ENCODE results near the gene HOXB2. TPM values are rescaled to one million over a fixed set of nuclear protein-coding genes. Genes with fewer than 3 reads are reported as not detected.

Gene HOXB2
- total and polyA plus RNA-seq, 2 of the 8 experiments (the other 6 are each of a cell fraction or from before 2014, with no cell fraction given), result not detected

DNA sequence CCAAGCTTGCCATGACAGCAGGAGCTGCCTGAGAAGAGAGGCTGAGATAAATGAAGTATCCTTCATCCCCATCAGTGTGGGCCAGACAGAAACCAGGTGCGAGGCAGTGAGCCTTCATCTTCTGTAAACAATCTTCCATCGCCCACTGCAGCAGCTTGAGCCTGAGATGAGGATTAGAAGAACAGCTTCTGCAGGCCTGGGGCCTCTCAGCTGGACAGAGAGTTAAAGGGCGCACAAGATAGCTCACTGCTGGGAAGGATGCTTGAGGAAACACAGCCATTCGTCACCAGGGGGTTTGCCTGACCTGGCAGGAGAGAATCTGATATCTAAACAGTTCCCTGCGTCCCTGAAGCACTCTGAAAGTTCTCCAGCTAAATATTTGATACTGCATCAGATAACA lies 41.2 kb downstream of the HOXB2 start:
- Histone ChIP-seq H2BK12ac (ENCODE audit: low read depth, low read length) (no peak overlapping the region; the same call in 1 of the 2 replicates), H3K27ac (ENCODE audit: low read depth, low read length) (no peak overlapping the region), H3K4me2 (ENCODE audit: insufficient read depth in 1 of 2, low read depth in 2 of 2, low read length in 2 of 2) (no peak overlapping the region), H4K20me1 (replicated peaks in 1 of 2; ENCODE audit: control insufficient read depth in 1 of 2, insufficient read depth in 2 of 2, low read length in 2 of 2) (no peaks in the 10 kb centered on the region), H3K23ac (ENCODE audit: insufficient read length) (no peak overlapping the region), H2BK15ac (ENCODE audit: low read length) (no peak overlapping the region), H3K4me3 (ENCODE audit: extremely low read depth in 1 of 4, insufficient read depth in 2 of 4, low read depth in 3 of 4, low read length in 4 of 4) (no peak overlapping the region), H2BK20ac (ENCODE audit: low read length) (no peak overlapping the region), H2AFZ (ENCODE audit: low read length) (no peak overlapping the region), H3K4me1 (replicated peaks in 1 of 4; ENCODE audit: control insufficient read depth in 3 of 4, insufficient read depth in 4 of 4, low read length in 3 of 4) (peaks cover 0 to 4% (median under 1%) of the 10 kb centered on the region in 4 experiments; a peak in 3 of 7 replicates), H4K8ac (ENCODE audit: extremely low read depth, insufficient read depth, low read length) (no peak overlapping the region), H3K9ac (replicated peaks in 1 of 4; ENCODE audit: extremely low read depth in 1 of 4, low read depth in 3 of 4, low read length in 3 of 4) (no peak overlapping the region), H3K56ac (replicated peaks; ENCODE audit: insufficient read length, low read depth, low read length) (no peak overlapping the region), H3K14ac (ENCODE audit: insufficient read length) (no peak overlapping the region), H2AK5ac (ENCODE audit: low read depth, low read length) (no peak overlapping the region), H2BK5ac (ENCODE audit: low read depth, low read length) (no peak overlapping the region), H3K9me3 (ENCODE audit: insufficient read depth in 2 of 2, low read depth in 1 of 2, low read length in 1 of 2) (no peaks in the 10 kb centered on the region), H4K5ac (ENCODE audit: insufficient read length, low read depth, low read length) (no peak overlapping the region), H4K91ac (replicated peaks; ENCODE audit: insufficient read length, low read length) (no peak overlapping the region), H2BK120ac (replicated peaks; ENCODE audit: low read depth, low read length) (no peak overlapping the region), H3K27me3 (replicated peaks in 1 of 4; ENCODE audit: control insufficient read depth in 3 of 4, extremely low read depth in 1 of 4, insufficient read depth in 3 of 4, low read length in 3 of 4) (peaks cover 0 to 13% (median 8%) of the 10 kb centered on the region in 4 experiments; a peak in 5 of 7 replicates), H3K23me2 (ENCODE audit: low read depth, low read length) (no peaks in the 10 kb centered on the region), H3K4ac (replicated peaks; ENCODE audit: insufficient read length, low read depth, low read length) (no peak overlapping the region), H3K18ac (ENCODE audit: extremely low read depth, low read length) (no peak overlapping the region), H3K36me3 (ENCODE audit: control insufficient read depth in 2 of 4, insufficient read depth in 4 of 4, low read length in 3 of 4) (no peaks in the 10 kb centered on the region), H3K79me1 (ENCODE audit: low read depth, low read length) (no peaks in the 10 kb centered on the region), H3K79me2 (ENCODE audit: control insufficient read depth in 1 of 2, insufficient read depth in 2 of 2, low read length in 2 of 2) (no peaks in the 10 kb centered on the region)
- CTCF ChIA-PET (ENCODE audit: partially characterized antibody), result interaction anchor here (0.6 to 5.0 kb wide), 15 partner anchors 9 to 245 kb away, joined by 3 to 34 read pairs (median 4); partner anchors contain the start of gene HOXB1
- FAIRE-seq (no peak), DNase-seq (ENCODE audit: low read depth in 1 of 2, low spot score in 2 of 2) (no peak)
- WGBS, 2 experiments (ENCODE audit: extremely low coverage in 1 of 2, insufficient coverage in 1 of 2, insufficient read length in 1 of 2, insufficient replicate concordance in 2 of 2, low coverage in 1 of 2, low lambda C conversion rate in 2 of 2, missing lambda C conversion rate in 1 of 2), result 70% methylated on average over 5 of the region's 5 CpGs; no CpG with 5 or more reads in 1 of the 2 experiments
- POLR2A ChIA-PET (ENCODE audit: partially characterized antibody), result interaction anchor here (0.8 to 1.8 kb wide), 2 partner anchors 12 to 73 kb away, joined by 3 to 6 read pairs; no protein-coding TSS in a partner anchor
- TF ChIP-seq RFX5 (IDR thresholded peaks at IDR 0.05; ENCODE audit: borderline replicate concordance, low read depth, low read length), result no peak
- no peak for TF ChIP-seq MAFK (IDR thresholded peaks at IDR 0.05; ENCODE audit: low read depth, low read length)
- no peak for TF ChIP-seq BRCA1 (IDR thresholded peaks at IDR 0.05; ENCODE audit: low read depth, low read length)
